ENCODE measurements around the gene CTNS.

- TF ChIP-seq POLR2A (IDR thresholded peaks at IDR 0.05) (no peak), CTCF (IDR thresholded peaks at IDR 0.05) (no peak), POLR2AphosphoS5 (IDR thresholded peaks at IDR 0.05) (no peak), EP300 (IDR thresholded peaks at IDR 0.05) (no peak)
Observed at GRCh38 chr17:3685174-3685573, 48.6 kb downstream of the CTNS start.
